ENCODE results near the gene CNTFR.
A peak's percentile ranks its signal among the peaks of the same experiment; 100 is the strongest.

Gene CNTFR

GRCh38 chr9:34564617-34565016, 24.9 kb downstream of the CNTFR start:
- no peak for DNase-seq (ENCODE audit: low read depth)
- H3K4me3 ChIP-seq (ENCODE audit: low read depth, low read length) = no peak overlapping the region
- TF ChIP-seq, protein P1, sequence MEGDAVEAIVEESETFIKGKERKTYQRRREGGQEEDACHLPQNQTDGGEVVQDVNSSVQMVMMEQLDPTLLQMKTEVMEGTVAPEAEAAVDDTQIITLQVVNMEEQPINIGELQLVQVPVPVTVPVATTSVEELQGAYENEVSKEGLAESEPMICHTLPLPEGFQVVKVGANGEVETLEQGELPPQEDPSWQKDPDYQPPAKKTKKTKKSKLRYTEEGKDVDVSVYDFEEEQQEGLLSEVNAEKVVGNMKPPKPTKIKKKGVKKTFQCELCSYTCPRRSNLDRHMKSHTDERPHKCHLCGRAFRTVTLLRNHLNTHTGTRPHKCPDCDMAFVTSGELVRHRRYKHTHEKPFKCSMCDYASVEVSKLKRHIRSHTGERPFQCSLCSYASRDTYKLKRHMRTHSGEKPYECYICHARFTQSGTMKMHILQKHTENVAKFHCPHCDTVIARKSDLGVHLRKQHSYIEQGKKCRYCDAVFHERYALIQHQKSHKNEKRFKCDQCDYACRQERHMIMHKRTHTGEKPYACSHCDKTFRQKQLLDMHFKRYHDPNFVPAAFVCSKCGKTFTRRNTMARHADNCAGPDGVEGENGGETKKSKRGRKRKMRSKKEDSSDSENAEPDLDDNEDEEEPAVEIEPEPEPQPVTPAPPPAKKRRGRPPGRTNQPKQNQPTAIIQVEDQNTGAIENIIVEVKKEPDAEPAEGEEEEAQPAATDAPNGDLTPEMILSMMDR (IDR thresholded peaks at IDR 0.05; ENCODE audit: control insufficient read depth, extremely low read depth, insufficient read depth) = no peak

DNA sequence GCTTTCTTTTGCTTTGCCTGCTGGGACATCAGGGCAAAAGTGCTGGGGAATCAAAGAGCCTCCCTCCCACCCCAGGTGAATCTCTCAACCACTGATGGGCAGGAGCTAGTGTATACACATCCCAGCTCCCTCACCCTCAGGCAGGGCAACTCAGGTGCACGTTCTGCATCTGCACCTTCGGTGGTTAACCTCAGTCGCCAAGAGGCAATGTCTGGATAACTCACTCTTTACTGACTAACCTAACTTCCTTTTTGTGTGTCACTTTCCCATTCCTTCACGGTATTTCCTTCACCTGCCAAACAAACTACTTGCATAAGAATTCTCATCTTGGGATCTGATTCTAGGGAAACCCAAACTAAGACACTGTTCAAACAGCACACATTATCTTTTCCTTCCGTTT, 26.3 kb downstream of the CNTFR start:
- no peak for DNase-seq (ENCODE audit: low read depth)

GRCh38 chr9:34562135-34562745, 27.3 kb downstream of the CNTFR start:
- TF ChIP-seq, protein P1 (IDR thresholded peaks at IDR 0.05; ENCODE audit: control insufficient read depth, extremely low read depth, insufficient read depth) = peak; percentile 45
- DNase-seq (ENCODE audit: low read depth) = no peak
- no peak overlapping the region for H3K4me3 ChIP-seq (ENCODE audit: low read depth, low read length)

More for the DNA sequence above, 26.3 kb downstream of the CNTFR start:
- TF ChIP-seq, protein P1 (IDR thresholded peaks at IDR 0.05; ENCODE audit: control insufficient read depth, extremely low read depth, insufficient read depth) = no peak
- no peak overlapping the region for H3K4me3 ChIP-seq (ENCODE audit: low read depth, low read length)

DNA sequence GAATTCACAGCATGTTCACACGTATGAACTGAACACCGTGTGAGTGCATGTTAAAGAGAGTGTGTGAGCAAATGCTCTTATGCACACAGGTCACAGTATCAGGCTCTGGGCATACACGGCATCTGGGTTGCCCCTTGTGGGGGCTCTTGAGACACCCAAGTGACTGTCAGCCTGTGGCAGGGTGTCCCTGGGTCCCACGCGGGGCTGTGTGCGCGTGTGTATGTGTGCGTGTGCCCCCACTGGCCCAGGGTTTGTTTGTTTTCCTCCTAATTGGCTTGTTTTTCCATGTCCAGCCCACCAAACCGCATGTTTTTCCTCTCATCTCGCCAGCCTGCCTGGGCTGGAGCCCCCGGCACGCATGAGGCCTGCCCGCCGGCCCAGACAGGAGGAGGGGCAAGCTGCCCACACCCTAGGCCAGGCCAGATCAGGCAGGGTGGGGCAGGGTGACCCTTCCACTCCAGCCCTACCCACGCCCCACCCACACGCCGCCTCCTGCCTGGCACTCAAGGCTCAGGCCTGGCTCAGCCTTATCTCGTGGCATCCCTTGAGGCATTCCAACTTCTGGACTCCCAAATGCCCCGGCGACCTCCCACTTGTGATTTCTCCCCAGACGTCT, 28.8 kb downstream of the CNTFR start:
- H3K4me3 ChIP-seq (ENCODE audit: low read depth, low read length) = no peak overlapping the region
- DNase-seq (ENCODE audit: low read depth) = no peak
- TF ChIP-seq, protein P1 (IDR thresholded peaks at IDR 0.05; ENCODE audit: control insufficient read depth, extremely low read depth, insufficient read depth) = no peak

DNA sequence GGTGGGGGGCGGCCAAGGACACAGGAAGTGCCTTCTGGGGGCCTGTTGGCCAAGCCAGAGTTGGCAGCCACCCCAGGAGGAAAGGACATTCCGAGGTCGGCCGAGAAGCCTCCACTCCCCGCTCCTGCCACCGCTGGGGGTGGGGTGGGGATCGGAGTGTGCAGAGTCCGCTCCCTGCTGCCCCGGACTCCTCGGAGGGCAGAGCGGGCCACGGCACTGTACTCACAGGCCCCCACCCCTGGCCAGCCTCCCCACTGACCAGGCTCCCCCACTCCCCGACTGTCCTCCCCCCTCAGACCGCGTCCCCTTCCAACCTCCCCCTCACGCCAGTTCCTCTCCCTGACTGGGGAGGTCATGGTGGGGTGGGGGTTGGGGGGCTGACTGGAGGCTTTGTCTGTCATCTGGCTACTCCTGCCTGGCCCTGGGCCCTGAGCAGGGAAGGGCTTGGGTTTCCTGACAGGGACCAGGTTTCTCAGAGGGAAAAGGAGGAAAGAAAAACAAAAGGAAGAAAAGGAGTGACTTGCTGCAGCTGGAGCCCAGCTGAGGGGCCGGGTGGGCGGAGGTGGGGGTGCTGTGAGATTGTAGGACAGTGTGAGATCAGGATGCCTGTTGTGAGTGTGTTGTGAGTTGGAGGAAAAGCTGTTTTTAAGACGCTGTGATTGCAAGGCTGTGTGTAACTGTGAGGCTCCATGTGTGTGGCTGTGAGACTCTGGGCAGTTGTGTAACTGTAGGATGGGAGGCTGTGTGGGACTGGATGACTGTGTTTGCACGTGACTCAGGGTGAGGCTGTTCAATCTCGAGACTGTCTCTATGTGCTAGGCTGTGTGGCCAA, 29.7 kb downstream of the CNTFR start:
- DNase-seq (ENCODE audit: low read depth) = no peak
- TF ChIP-seq, protein P1 (IDR thresholded peaks at IDR 0.05; ENCODE audit: control insufficient read depth, extremely low read depth, insufficient read depth) = no peak

DNA sequence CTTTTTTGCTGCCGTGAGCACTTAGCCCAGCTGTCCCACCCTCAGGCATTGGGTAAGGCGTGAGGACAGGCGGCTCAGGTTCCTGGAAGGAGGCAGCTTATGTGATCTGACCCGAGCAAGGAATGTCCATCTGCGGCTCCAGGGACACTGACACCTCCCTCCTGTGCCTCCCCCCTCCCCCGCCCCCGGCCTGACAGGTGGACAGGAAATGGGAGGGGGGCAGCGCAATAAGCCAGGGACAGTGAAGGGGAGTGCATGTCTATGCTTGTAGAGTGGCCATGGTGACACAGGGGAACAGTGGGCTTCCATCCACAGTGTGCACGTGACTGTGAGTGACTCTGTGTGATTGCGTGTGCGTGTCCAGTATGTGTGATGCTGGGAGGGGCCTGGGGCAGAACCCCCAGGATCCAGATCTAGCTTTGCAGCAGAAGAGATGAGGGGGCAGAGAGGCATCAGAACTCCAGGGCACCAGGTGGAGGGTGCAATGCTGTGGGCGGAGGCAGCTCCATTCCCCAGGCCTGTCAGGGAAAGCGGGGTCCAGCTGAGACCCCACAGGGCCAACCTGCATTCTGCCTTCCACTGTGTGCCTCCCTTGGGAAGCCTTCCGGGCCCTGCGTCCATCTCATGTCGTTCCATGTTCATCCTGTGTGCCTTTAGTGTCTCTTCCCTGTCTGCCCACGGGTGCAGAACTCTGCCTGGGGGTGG, 30.5 kb downstream of the CNTFR start:
- TF ChIP-seq, protein P1 (IDR thresholded peaks at IDR 0.05; ENCODE audit: control insufficient read depth, extremely low read depth, insufficient read depth) = no peak
- DNase-seq (ENCODE audit: low read depth) = no peak
- H3K4me3 ChIP-seq (ENCODE audit: low read depth, low read length) = no peak overlapping the region

More for the DNA sequence above, 29.7 kb downstream of the CNTFR start:
- no peak overlapping the region for H3K4me3 ChIP-seq (ENCODE audit: low read depth, low read length)

Measured in LNCaP clone FGC (cell line).